SU-DHL-6 (cell line): Measurements from ENCODE around the gene L3MBTL1.

ENCODE experiments used
- CTCF ChIP-seq: fragments of 200-600 bp; sonication (generic); IDR thresholded peaks from one replicate; pipeline ENCODE4 v1.5.1; 2017; ENCODE audit warnings: antibody characterized with exemption, mild to moderate bottlenecking, low read length, moderate library complexity; ENCODE audit not compliant: insufficient read depth, poor library complexity, severe bottlenecking
- EZH2phosphoT487 ChIP-seq: fragments of 200-600 bp; sonication (generic), shearing (Covaris generic); conservative IDR thresholded peaks from 2 replicates; pipeline ENCODE4 v1.6.1; 2018; ENCODE audit warnings: mild to moderate bottlenecking, antibody characterized with exemption, low read length, moderate library complexity, mixed read lengths

GRCh38 chr20:43534791-43535350 is 27.4 kb downstream of the L3MBTL1 start:
- no peak for TF ChIP-seq CTCF
- TF ChIP-seq EZH2phosphoT487: no peak
